GM06990 (cell line): ENCODE data around the gene TPO.

Experiments
- DNase-seq: peaks from one replicate; pipeline ENCODE4 v3.0.0-alpha.2; 2011; ENCODE audit not compliant: insufficient read length; ENCODE audit errors: extremely low read depth
- H3K27me3 ChIP-seq: replicated peaks from 2 replicates; pipeline ENCODE4 v1.6.0; 2011; ENCODE audit warnings: low read length; ENCODE audit not compliant: control insufficient read depth, insufficient read depth
- H3K36me3 ChIP-seq: 2 replicates; pipeline ENCODE4 v1.5.1; 2011; ENCODE audit warnings: low read length; ENCODE audit not compliant: control insufficient read depth, insufficient read depth
- H3K4me3 ChIP-seq: replicated peaks from 2 replicates; pipeline ENCODE4 v1.5.1; 2011; ENCODE audit warnings: low read depth, mild to moderate bottlenecking, control low read depth, low read length
- TF ChIP-seq, protein P1 (sequence below): IDR thresholded peaks from 2 replicates; pipeline ENCODE4 v1.5.1; 2011; ENCODE audit warnings: low read length, control low read depth, mild to moderate bottlenecking, inconsistent platforms; ENCODE audit not compliant: insufficient read depth, poor library complexity, severe bottlenecking

TPO gene

DNA sequence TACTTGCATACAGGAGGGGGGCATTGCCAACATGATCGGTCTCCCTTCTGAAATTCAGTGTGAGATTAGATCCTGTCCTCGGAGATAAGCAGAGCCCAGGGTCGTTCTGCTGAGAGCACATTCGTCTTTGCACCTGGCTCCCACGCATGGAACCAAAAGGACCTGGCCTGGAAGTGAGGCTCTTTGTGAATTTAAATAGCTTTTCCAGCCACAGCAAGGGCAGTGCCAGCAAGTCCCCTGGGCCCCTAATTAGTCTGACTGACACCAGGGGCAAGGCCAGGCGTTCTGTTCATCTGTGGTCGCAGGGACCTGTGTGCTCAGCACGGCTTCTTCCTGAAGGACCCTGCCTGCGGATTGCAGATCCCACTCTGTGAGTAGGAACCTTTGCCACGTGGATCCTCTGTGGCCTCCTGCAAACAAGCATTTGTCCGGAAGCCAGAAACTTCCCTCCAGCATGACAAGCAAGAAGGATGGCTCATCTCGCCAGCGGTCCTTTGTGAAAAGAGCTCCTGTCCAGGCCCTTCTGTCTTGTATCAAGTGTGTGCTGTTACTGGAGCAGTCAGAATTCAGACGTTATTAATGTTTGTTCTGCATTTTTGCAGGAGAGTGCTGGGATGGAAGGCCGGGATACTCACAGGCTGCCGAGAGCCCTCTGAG lies 128.7 kb downstream of the TPO start:
- Histone ChIP-seq H3K4me3 (no peak overlapping the region), H3K27me3 (no peaks in the 10 kb centered on the region), H3K36me3 (no peaks in the 10 kb centered on the region)
- TF ChIP-seq, protein P1, sequence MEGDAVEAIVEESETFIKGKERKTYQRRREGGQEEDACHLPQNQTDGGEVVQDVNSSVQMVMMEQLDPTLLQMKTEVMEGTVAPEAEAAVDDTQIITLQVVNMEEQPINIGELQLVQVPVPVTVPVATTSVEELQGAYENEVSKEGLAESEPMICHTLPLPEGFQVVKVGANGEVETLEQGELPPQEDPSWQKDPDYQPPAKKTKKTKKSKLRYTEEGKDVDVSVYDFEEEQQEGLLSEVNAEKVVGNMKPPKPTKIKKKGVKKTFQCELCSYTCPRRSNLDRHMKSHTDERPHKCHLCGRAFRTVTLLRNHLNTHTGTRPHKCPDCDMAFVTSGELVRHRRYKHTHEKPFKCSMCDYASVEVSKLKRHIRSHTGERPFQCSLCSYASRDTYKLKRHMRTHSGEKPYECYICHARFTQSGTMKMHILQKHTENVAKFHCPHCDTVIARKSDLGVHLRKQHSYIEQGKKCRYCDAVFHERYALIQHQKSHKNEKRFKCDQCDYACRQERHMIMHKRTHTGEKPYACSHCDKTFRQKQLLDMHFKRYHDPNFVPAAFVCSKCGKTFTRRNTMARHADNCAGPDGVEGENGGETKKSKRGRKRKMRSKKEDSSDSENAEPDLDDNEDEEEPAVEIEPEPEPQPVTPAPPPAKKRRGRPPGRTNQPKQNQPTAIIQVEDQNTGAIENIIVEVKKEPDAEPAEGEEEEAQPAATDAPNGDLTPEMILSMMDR: no peak
- DNase-seq: no peak

DNA sequence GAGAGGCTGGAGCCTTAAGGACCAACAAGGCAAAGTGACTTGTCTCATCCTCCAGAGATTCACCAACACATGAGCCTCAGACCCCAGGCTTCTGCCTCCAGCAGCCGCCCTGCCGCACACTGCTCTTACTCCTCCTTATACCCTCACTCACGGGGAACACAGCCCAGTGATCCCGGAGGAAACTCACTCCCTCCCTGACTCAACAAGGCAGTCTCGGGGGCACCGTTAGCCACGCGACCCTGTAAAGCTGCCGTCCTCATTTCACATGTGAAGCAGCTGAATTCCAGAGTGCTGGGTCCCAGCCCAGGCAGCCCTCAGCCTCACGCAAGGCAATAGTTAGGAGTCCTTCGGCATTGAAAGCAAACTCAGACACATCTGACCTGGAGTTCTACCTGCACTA lies 129.7 kb downstream of the TPO start:
- H3K27me3 ChIP-seq: no peaks in the 10 kb centered on the region
- H3K36me3 ChIP-seq: no peaks in the 10 kb centered on the region
- DNase-seq: no peak
- TF ChIP-seq, protein P1: no peak
- no peak overlapping the region for H3K4me3 ChIP-seq

DNA sequence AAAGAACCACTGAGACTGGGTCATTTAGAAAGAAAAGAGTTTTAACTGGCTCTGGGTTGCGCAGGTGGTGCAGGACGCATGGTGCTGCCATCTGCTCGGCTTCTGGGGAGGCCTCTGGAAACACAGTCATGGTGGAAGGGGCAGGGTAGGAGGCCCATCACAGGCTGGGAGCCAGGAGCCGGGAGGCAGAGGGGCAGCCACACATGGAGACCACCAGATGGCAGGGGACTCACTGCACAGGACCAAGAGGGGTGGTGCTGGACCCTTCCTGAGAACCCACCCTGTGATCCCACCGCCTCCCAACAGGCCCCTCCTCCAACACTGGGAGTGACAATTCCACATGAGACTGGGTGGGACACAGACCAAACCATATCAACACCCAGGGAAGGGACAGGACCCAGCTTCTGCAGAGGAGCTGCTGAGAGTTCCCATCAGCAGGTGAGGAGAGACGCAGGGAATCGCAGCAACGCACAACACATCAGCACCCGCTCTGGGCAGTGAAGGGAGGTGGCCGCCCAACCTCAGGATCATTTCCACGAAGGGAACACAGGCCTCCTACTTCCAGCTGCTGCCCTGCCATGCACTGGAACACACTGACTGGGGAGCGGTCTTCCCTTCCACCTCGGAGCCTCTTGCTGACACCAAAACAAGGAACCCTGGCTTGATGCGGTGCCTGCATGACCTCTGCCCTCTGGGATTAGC lies 130.7 kb downstream of the TPO start:
- TF ChIP-seq, protein P1: no peak
- Histone ChIP-seq H3K36me3 (no peaks in the 10 kb centered on the region), H3K27me3 (no peaks in the 10 kb centered on the region), H3K4me3 (no peak overlapping the region)
- no peak for DNase-seq

DNA sequence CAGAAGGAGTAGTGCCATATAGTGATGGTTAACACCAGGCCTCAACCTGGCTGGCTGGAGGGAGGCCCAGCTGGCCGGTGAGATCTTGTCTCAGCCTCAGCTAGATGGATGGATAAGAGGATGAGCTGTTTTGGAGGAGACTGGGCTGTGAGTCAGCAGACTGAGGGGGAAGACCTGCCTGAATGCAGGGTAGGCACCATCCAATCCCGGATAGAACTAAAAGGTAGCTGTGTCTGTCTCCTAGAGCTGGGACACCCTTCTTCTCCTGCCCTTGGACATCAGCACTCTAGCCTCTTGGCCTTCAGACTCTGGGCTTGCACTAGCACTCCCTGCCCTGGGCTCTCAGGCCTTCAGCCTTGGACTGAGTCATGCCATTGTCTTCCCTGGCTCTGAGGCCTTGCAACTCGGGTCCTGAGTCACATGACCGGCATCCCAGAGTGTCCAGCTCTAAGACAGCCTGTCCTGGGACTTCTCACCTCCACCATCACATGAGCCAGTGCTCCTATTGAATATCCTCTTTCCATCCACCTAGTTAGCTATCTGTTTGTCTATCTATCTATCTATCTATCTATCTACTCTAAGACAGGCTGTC lies 131.3 kb downstream of the TPO start:
- no peak overlapping the region for H3K4me3 ChIP-seq
- TF ChIP-seq, protein P1: no peak
- DNase-seq: no peak
- no peaks in the 10 kb centered on the region for H3K27me3 ChIP-seq
- no peaks in the 10 kb centered on the region for H3K36me3 ChIP-seq

DNA sequence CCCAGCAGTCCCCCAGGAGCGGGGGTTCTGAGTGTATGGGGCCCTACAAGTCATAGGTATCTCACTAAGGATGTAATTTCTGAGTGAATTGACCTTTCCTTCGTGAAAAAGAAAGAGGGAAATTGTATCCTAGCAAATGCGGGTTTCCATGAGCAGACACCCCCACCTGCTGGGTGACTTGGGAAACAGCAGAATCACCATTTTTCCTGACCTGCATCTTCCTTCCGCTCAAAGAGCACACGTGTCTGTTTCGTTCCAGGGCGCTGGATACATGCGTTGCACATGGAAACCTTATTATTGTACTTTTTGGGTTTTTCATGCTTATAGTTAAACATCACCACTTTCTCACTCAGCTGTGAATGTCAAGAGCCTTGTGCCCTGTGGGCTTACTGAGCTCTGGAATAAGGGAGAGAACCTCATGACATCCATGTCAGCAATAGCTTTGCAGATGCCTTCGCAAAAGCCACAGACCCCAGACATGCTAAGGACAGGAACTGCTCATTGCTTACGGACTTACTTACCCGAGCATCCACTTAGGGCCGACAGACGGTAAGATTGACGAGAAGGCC lies 132.8 kb downstream of the TPO start:
- DNase-seq: no peak
- TF ChIP-seq, protein P1: peak; percentile 72

More for the DNA sequence above, 132.8 kb downstream of the TPO start:
- Histone ChIP-seq H3K27me3 (no peaks in the 10 kb centered on the region), H3K36me3 (no peaks in the 10 kb centered on the region), H3K4me3 (no peak overlapping the region)
